Endothelial cell (in vitro differentiated cells): ENCODE measurements around the gene PSORS1C1. TPM values are rescaled to one million over a fixed set of nuclear protein-coding genes. Genes with fewer than 3 reads are reported as not detected.
"Not testable (repeated sequence)": the region's sequence is repeated elsewhere in the genome, so short reads cannot be mapped to it uniquely, and the experiment has no call there.

Experiments
- DNase-seq: peaks from one replicate; pipeline ENCODE4 v3.0.0; 2021; ENCODE audit warnings: low spot score
- H3K27ac Mint-ChIP-seq: one replicate; pipeline ENCODE4 v1.8.0; 2021; ENCODE audit warnings: mixed read lengths, inconsistent platforms; ENCODE audit not compliant: unreplicated experiment
- H3K27me3 Mint-ChIP-seq: one replicate; pipeline ENCODE4 v1.8.0; 2021; ENCODE audit warnings: mild to moderate bottlenecking, moderate library complexity, mixed read lengths, inconsistent platforms; ENCODE audit not compliant: unreplicated experiment
- H3K36me3 Mint-ChIP-seq: one replicate; pipeline ENCODE4 v1.8.0; 2021; ENCODE audit warnings: mild to moderate bottlenecking, low read depth, mixed read lengths, inconsistent platforms; ENCODE audit not compliant: unreplicated experiment
- H3K4me1 Mint-ChIP-seq: one replicate; pipeline ENCODE4 v1.8.0; 2021; ENCODE audit warnings: mild to moderate bottlenecking, mixed read lengths, inconsistent platforms; ENCODE audit not compliant: unreplicated experiment
- H3K4me3 Mint-ChIP-seq: one replicate; pipeline ENCODE4 v1.8.0; 2021; ENCODE audit warnings: mild to moderate bottlenecking, mixed read lengths, inconsistent platforms; ENCODE audit not compliant: unreplicated experiment
- H3K9me3 Mint-ChIP-seq: one replicate; pipeline ENCODE4 v1.8.0; 2021; ENCODE audit warnings: mixed read lengths, inconsistent platforms; ENCODE audit not compliant: unreplicated experiment
- total RNA-seq: library from RNA; stranded (reverse); fragmentation: NEBNext Ultra II Directional; extraction: Animal tissue kit (Norgen Biotek cat#: 25700); gene quantifications from one replicate; pipeline ENCODE4 v1.2.1, GENCODE V29; 2021; ENCODE audit not compliant: unreplicated experiment
- TF ChIP-seq, protein P1 (sequence below): fragments of 200-600 bp; sonication (generic); IDR thresholded peaks from one replicate; pipeline ENCODE4 v1.5.0; 2021; ENCODE audit warnings: antibody characterized with exemption; ENCODE audit not compliant: unreplicated experiment

Gene PSORS1C1
- total RNA-seq, 1 donor from 2014 or later, result 0.54 TPM

- DNase-seq, result no peak
- no peak overlapping the region for H3K4me3 Mint-ChIP-seq
- no peaks in the 10 kb centered on the region for H3K9me3 Mint-ChIP-seq
- H3K36me3 Mint-ChIP-seq, result no peaks in the 10 kb centered on the region
- TF ChIP-seq, protein P1, sequence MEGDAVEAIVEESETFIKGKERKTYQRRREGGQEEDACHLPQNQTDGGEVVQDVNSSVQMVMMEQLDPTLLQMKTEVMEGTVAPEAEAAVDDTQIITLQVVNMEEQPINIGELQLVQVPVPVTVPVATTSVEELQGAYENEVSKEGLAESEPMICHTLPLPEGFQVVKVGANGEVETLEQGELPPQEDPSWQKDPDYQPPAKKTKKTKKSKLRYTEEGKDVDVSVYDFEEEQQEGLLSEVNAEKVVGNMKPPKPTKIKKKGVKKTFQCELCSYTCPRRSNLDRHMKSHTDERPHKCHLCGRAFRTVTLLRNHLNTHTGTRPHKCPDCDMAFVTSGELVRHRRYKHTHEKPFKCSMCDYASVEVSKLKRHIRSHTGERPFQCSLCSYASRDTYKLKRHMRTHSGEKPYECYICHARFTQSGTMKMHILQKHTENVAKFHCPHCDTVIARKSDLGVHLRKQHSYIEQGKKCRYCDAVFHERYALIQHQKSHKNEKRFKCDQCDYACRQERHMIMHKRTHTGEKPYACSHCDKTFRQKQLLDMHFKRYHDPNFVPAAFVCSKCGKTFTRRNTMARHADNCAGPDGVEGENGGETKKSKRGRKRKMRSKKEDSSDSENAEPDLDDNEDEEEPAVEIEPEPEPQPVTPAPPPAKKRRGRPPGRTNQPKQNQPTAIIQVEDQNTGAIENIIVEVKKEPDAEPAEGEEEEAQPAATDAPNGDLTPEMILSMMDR, result no peak
- peaks cover 13% of the 10 kb centered on the region for H3K27me3 Mint-ChIP-seq
- no peak overlapping the region for H3K27ac Mint-ChIP-seq
- peaks cover 9% of the 10 kb centered on the region for H3K4me1 Mint-ChIP-seq
Observed at GRCh38 chr6:31175971-31176370, 61.4 kb downstream of the PSORS1C1 start.

DNA sequence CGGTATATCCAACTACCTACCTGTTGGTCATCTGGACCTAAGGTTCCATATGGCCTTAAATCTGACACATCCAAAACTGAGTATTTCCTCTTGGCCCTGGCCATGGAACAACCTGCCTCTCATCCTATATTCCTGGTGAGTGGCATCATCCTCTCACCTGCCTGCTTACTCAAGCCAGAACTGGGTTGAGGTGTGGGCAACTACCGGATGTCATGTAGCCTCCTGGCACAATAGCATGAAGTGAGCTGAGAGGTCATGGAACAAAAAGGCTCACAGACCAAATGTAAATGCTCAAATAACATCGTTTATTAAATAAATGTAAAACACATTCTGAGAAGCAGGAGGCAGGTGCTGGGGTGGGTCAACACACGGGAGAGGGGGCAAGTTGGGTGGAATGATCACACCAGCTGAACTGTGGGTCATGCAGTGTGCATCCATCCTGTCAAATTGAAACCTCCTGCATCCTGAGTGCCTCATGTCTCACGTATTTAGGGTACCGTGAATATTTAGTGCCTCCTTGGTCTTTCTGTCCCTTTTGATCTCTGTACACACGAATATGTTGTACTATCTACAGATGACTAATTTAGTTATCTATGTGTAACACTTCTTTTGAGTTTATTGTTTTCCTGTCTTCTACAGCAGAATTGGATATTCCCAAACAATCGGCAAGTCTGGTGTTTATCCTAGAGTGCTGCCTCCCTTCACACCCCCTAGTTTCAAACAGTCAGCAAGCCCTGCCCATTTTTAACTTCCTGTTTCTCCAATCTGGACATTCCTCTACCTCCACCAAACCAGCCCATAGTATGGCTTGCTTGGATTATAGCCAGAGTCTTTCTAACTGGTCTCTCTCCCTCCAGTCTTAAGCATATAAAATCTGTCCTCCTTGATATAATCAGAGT lies 63.8 kb downstream of the PSORS1C1 start:
- no peaks in the 10 kb centered on the region for H3K36me3 Mint-ChIP-seq
- H3K27ac Mint-ChIP-seq, result no peak overlapping the region
- no peaks in the 10 kb centered on the region for H3K9me3 Mint-ChIP-seq
- TF ChIP-seq, protein P1, result no peak
- peaks cover 9% of the 10 kb centered on the region for H3K4me1 Mint-ChIP-seq
- DNase-seq, result no peak
- H3K4me3 Mint-ChIP-seq, result no peak overlapping the region
- peaks cover 6% of the 10 kb centered on the region for H3K27me3 Mint-ChIP-seq

DNA sequence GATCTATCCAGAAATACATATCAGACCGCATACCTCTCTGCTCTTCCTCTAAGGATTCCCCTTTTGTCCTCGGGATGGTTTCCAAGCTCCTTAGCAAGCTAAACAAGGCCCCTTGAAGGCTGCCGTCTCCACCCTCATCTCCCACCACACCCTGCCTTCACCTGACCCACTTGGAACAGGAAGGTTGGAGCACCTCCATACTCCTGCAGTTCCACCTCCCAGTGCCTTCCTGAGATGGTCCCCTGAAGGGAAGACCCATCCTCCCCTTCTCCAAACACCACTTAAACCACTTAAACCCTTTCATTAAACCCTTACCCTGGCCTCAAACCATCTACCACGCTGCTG lies 64.4 kb downstream of the PSORS1C1 start:
- H3K9me3 Mint-ChIP-seq, result no peaks in the 10 kb centered on the region
- H3K36me3 Mint-ChIP-seq, result no peaks in the 10 kb centered on the region
- TF ChIP-seq, protein P1, result no peak
- H3K4me3 Mint-ChIP-seq, result no peak overlapping the region
- peaks cover 9% of the 10 kb centered on the region for H3K4me1 Mint-ChIP-seq
- peaks cover 9% of the 10 kb centered on the region for H3K27me3 Mint-ChIP-seq
- no peak for DNase-seq
- peak overlapping the region; percentile 54 for H3K27ac Mint-ChIP-seq

- H3K4me3 Mint-ChIP-seq, result no peak overlapping the region
- H3K27me3 Mint-ChIP-seq, result peaks cover 9% of the 10 kb centered on the region
- H3K4me1 Mint-ChIP-seq, result peaks cover 9% of the 10 kb centered on the region
- TF ChIP-seq, protein P1, result no peak
- H3K36me3 Mint-ChIP-seq, result no peaks in the 10 kb centered on the region
- no peak for DNase-seq
- no peaks in the 10 kb centered on the region for H3K9me3 Mint-ChIP-seq
- H3K27ac Mint-ChIP-seq, result no peak overlapping the region
Observed at GRCh38 chr6:31179896-31180295, 65.3 kb downstream of the PSORS1C1 start.

GRCh38 chr6:31180500-31180899 lies 65.9 kb downstream of the PSORS1C1 start:
- H3K36me3 Mint-ChIP-seq, result no peaks in the 10 kb centered on the region
- no peak for DNase-seq
- no peaks in the 10 kb centered on the region for H3K9me3 Mint-ChIP-seq
- peaks cover 9% of the 10 kb centered on the region for H3K4me1 Mint-ChIP-seq
- TF ChIP-seq, protein P1, result no peak
- no peak overlapping the region for H3K27ac Mint-ChIP-seq
- no peak overlapping the region for H3K4me3 Mint-ChIP-seq
- H3K27me3 Mint-ChIP-seq, result peaks cover 9% of the 10 kb centered on the region

DNA sequence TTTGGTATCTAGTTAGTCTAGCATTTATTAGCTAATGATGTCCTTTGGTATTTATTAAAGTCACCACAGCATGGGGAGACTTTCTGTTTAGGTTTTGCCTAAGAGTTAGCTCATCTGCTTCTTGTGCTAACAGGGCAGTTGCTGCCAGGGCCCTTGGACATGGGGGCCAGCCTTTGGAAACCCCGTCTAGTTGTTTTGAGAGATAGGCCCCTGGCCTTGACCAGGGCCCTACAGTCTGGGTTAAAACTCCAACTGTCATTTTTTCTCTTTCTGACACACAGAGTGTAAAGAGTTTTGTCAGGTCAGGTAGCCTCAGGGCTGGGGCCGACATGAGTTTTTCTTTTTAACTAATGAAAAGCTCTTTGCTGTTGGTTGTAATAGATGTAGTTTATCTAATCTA lies 68.7 kb downstream of the PSORS1C1 start:
- H3K4me3 Mint-ChIP-seq, H3K27ac Mint-ChIP-seq, H3K36me3 Mint-ChIP-seq, H3K27me3 Mint-ChIP-seq, H3K4me1 Mint-ChIP-seq, DNase-seq, H3K9me3 Mint-ChIP-seq: not testable (repeated sequence)

DNA sequence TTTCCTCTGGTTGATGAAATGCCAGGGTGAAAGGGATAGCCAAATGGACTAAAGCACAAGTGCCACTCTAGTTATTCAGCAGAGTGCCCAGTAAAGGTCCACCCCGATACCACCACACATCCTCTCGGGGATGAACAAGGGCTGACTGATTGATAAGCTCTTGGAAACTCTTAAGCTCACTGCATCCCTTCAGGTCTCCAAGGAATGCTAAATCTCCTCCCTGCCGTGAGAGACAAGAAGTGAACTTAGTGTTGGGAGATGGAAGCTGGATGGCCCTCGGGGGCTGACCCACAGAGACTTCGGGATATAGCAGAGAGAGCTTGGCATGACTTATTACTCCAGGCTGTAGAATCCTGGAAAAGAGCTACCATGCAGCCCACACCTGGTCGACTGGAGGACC lies 69.3 kb downstream of the PSORS1C1 start:
- not testable (repeated sequence) for H3K27ac Mint-ChIP-seq

More for the DNA sequence above, 69.3 kb downstream of the PSORS1C1 start:
- H3K9me3 Mint-ChIP-seq, H3K4me1 Mint-ChIP-seq, DNase-seq, H3K36me3 Mint-ChIP-seq, H3K4me3 Mint-ChIP-seq, H3K27me3 Mint-ChIP-seq: not testable (repeated sequence)
